ENCODE results near the gene CYTH4. TPM values are rescaled to one million over a fixed set of nuclear protein-coding genes. Genes with fewer than 3 reads are reported as not detected.

CYTH4 gene
- polyA plus RNA-seq, 2 of the 4 experiments (the other 2 are of a cell fraction), result 0.05 to 0.10 TPM

DNA sequence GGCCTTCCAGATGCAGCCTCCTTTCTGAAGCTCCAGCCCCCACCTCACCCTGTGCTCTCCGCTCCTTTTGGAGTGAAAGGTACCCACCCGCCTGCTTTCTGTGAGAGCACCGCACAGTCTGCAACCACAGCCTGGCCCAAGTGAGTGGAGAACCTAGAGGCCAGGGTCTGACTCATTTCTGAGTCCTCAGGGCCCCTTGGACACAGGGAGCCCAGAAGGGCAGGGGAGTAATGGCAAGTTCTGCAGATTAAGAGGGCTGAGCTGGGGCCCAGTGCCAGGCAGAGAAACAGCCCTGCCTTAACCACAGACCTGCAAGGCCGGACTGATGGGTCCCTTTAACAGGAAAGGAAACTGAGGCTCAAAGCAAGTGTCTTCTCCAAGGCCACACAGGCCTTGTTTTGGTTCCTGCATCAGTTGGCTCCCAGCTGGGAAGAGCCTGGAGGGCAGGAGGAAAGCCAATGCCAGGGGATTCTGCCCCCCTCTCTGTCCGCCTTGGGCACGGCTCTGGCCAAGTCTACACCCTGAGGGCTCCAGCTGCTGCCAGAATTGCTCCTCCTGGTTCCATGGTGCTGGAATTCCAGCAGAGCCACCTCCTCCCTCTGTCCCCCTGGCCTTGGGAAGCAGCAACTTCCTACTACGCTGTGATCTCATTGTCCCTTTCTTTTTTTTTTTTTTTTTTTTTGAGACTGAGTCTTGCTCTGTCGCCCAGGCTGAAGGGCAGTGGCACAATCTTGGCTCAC is 55.1 kb downstream of the CYTH4 start (continued):
- TF ChIP-seq PHF8 (IDR thresholded peaks at IDR 0.05; ENCODE audit: borderline replicate concordance, low read depth) (no peak), CEBPB (IDR thresholded peaks at IDR 0.05) (no peak), KDM1A (IDR thresholded peaks at IDR 0.05; ENCODE audit: low read depth) (no peak), RCOR1 (IDR thresholded peaks at IDR 0.05; ENCODE audit: low read depth, low read length) (no peak)
- TF ChIP-seq, protein P1, sequence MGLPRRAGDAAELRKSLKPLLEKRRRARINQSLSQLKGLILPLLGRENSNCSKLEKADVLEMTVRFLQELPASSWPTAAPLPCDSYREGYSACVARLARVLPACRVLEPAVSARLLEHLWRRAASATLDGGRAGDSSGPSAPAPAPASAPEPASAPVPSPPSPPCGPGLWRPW (IDR thresholded peaks at IDR 0.05), result no peak

DNA sequence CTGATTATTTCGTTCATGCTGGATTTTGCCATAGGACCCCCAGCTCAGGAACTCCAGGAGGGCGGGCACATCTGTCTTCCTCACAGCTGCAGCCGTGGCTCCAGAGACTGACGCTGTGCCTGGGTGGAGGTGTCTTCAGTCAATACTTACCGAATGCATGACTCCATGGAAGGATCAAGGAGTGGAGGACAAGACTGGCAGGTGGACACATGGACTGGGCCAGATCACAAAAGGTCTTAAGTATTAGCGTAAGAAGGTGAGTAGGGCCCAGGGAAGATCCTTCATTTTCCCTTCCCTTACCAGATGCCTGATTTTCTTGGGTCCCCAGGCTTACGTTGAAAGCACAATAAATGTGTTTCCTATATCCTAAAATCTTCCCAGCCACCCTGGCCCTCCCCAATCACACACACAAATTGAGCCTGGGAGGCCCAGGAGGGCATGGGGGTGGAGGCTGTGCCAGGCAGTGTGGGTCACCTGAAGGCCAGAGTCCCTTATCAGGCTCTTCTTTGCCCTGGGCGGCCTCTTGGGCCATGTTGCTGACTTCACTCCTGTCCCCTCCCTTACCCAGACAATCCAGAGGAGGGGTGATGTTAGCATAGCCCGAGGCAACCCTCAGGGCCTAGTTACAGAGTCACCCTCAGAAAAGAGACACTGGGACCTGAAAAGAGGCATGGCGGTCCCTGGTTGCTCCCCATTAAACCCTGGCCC is 56.4 kb downstream of the CYTH4 start:
- no peak overlapping the region for H3K4me2 ChIP-seq
- no peak for FAIRE-seq
- ATAC-seq, result no peak
- WGBS (ENCODE audit: missing lambda C conversion rate), result 75% methylated on average over 8 of the region's 10 CpGs
- ChIA-PET CTCF (interaction anchor here (2.0 to 2.3 kb wide), 2 partner anchors 22 to 90 kb away, joined by 7 to 8 read pairs; no protein-coding TSS in a partner anchor), POLR2A (no interaction called here)
- DNase-seq (ENCODE audit: low read depth in 1 of 2, low spot score in 1 of 2), result no peak
- peak overlapping the region in 1 of 2 experiments; percentile 54; a peak in 3 of 6 replicates for H3K27ac ChIP-seq
- no peaks in the 10 kb centered on the region for H3K9me3 ChIP-seq
- H3K4me1 ChIP-seq, result peaks cover 33% of the 10 kb centered on the region
- TF ChIP-seq EP300 (IDR thresholded peaks at IDR 0.05), result no peak
- TF ChIP-seq, protein P2, sequence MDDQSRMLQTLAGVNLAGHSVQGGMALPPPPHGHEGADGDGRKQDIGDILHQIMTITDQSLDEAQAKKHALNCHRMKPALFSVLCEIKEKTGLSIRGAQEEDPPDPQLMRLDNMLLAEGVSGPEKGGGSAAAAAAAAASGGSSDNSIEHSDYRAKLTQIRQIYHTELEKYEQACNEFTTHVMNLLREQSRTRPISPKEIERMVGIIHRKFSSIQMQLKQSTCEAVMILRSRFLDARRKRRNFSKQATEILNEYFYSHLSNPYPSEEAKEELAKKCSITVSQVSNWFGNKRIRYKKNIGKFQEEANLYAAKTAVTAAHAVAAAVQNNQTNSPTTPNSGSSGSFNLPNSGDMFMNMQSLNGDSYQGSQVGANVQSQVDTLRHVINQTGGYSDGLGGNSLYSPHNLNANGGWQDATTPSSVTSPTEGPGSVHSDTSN (IDR thresholded peaks at IDR 0.05), result no peak
- TF ChIP-seq, protein P3, sequence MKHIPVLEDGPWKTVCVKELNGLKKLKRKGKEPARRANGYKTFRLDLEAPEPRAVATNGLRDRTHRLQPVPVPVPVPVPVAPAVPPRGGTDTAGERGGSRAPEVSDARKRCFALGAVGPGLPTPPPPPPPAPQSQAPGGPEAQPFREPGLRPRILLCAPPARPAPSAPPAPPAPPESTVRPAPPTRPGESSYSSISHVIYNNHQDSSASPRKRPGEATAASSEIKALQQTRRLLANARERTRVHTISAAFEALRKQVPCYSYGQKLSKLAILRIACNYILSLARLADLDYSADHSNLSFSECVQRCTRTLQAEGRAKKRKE (CRISPR knock-in tag; IDR thresholded peaks at IDR 0.05; ENCODE audit: low read depth), result no peak
- TF ChIP-seq MAZ (IDR thresholded peaks at IDR 0.05; ENCODE audit: borderline replicate concordance, low read depth, low read length), result no peak
- TF ChIP-seq, protein P4, sequence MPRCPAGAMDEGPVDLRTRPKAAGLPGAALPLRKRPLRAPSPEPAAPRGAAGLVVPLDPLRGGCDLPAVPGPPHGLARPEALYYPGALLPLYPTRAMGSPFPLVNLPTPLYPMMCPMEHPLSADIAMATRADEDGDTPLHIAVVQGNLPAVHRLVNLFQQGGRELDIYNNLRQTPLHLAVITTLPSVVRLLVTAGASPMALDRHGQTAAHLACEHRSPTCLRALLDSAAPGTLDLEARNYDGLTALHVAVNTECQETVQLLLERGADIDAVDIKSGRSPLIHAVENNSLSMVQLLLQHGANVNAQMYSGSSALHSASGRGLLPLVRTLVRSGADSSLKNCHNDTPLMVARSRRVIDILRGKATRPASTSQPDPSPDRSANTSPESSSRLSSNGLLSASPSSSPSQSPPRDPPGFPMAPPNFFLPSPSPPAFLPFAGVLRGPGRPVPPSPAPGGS (IDR thresholded peaks at IDR 0.05), result no peak
- no peak for TF ChIP-seq KDM5A (IDR thresholded peaks at IDR 0.05)
- TF ChIP-seq, protein P5, sequence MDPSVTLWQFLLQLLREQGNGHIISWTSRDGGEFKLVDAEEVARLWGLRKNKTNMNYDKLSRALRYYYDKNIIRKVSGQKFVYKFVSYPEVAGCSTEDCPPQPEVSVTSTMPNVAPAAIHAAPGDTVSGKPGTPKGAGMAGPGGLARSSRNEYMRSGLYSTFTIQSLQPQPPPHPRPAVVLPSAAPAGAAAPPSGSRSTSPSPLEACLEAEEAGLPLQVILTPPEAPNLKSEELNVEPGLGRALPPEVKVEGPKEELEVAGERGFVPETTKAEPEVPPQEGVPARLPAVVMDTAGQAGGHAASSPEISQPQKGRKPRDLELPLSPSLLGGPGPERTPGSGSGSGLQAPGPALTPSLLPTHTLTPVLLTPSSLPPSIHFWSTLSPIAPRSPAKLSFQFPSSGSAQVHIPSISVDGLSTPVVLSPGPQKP (IDR thresholded peaks at IDR 0.05; ENCODE audit: low read depth, low read length), result no peak
- no peak for TF ChIP-seq KDM1A (IDR thresholded peaks at IDR 0.05; ENCODE audit: low read depth)
- TF ChIP-seq HOXA7 (CRISPR knock-in tag; IDR thresholded peaks at IDR 0.05), result no peak
- no peak for TF ChIP-seq NPAS2 (CRISPR knock-in tag; IDR thresholded peaks at IDR 0.05; ENCODE audit: borderline replicate concordance)
- no peak overlapping the region for H3K4me3 ChIP-seq

GRCh38 chr22:37340331-37341262 is 58.3 kb downstream of the CYTH4 start:
- ATAC-seq (no peak), DNase-seq (ENCODE audit: low read depth in 1 of 2, low spot score in 1 of 2) (no peak), FAIRE-seq (no peak)
- ChIA-PET POLR2A (interaction anchor here (0.7 kb wide), 1 partner anchor 222 kb away, joined by 3 read pairs; no protein-coding TSS in a partner anchor), CTCF (interaction anchor here (0.6 to 2.1 kb wide), 7 partner anchors 9 to 210 kb away, joined by 3 to 10 read pairs (median 3); no protein-coding TSS in a partner anchor)
- H3K4me1 ChIP-seq, result peaks cover 24% of the 10 kb centered on the region
- H3K4me2 ChIP-seq, result no peak overlapping the region
- 61% methylated on average over 16 of the region's 24 CpGs for WGBS (ENCODE audit: missing lambda C conversion rate)
- H3K9me3 ChIP-seq, result no peaks in the 10 kb centered on the region
- no peak for TF ChIP-seq NFE2L2 (conservative IDR thresholded peaks at IDR 0.05; ENCODE audit: low read length)
- TF ChIP-seq FOXS1 (CRISPR knock-in tag; IDR thresholded peaks at IDR 0.05), result no peak
- TF ChIP-seq PHF8 (IDR thresholded peaks at IDR 0.05; ENCODE audit: borderline replicate concordance, low read depth), result no peak
- TF ChIP-seq ZSCAN20 (CRISPR knock-in tag; IDR thresholded peaks at IDR 0.05), result no peak
- TF ChIP-seq, protein P1 (IDR thresholded peaks at IDR 0.05), result no peak
- no peak for TF ChIP-seq SREBF2 (IDR thresholded peaks at IDR 0.05)
- no peak for TF ChIP-seq MAFK (IDR thresholded peaks at IDR 0.05; ENCODE audit: partially characterized antibody)
- no peak for TF ChIP-seq FOSB (CRISPR knock-in tag; IDR thresholded peaks at IDR 0.05)
- TF ChIP-seq RARB (CRISPR knock-in tag; IDR thresholded peaks at IDR 0.05), result no peak
- no peak for TF ChIP-seq HDAC2 (IDR thresholded peaks at IDR 0.05)
- TF ChIP-seq POLR2A (IDR thresholded peaks at IDR 0.05; ENCODE audit: low read length), result no peak
- TF ChIP-seq, protein P4 (IDR thresholded peaks at IDR 0.05), result no peak
- peak overlapping the region in 1 of 2 experiments; percentile 24; a peak in 1 of 6 replicates for H3K27ac ChIP-seq
- no peak overlapping the region for H3K4me3 ChIP-seq
